Measurements from ENCODE around the gene CCL19. TPM values are rescaled to one million over a fixed set of nuclear protein-coding genes. Genes with fewer than 3 reads are reported as not detected.

The CCL19 gene
- total and polyA plus RNA-seq, 2 of the 8 experiments (the other 6 are each of a cell fraction or from before 2014, with no cell fraction given) = not detected

DNA sequence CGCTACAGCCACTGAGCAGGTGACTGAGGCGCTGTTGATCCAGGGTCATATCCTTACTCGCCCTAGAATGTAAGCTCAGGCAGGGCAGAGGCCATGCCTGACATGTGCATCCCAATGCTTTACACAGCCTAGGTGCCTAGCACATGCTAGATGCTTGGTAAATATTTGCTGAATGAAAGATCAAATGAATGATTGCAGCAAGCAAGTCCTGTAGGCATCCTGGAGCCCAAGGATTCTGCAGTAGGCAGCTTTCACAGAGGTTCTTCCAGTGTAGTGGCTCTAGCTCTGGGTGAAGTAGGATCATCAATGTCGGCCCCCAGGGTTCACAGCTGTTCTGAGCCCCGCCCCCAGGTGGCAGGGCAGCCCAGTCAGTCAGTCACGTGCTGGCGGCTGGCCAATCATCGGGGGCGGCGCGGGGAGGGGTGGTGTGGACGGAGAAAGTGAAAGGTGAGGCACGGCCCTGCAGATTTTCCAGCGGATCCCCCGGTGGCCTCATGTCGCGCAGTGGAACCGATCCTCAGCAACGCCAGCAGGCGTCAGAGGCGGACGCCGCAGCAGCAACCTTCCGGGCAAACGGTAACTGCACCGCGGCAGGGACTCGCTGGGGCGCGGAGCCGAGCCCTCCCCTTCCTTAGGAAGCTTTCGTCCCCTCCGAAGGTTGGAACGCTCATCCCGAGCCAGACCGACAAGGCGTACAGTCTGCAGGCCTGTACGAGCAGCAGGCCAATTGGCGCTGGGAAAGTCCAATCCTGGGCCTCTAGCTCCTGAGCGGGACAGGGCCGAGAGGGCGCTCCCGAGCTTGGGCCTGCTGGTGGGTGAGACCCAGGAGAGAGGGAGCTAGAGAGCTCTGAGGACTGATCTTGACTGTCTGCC lies 44.6 kb downstream of the CCL19 start, which contains the start of gene GALT (continued):
- TF ChIP-seq SUZ12 (IDR thresholded peaks at IDR 0.05; ENCODE audit: low read length) = no peak
- TF ChIP-seq, protein P1, sequence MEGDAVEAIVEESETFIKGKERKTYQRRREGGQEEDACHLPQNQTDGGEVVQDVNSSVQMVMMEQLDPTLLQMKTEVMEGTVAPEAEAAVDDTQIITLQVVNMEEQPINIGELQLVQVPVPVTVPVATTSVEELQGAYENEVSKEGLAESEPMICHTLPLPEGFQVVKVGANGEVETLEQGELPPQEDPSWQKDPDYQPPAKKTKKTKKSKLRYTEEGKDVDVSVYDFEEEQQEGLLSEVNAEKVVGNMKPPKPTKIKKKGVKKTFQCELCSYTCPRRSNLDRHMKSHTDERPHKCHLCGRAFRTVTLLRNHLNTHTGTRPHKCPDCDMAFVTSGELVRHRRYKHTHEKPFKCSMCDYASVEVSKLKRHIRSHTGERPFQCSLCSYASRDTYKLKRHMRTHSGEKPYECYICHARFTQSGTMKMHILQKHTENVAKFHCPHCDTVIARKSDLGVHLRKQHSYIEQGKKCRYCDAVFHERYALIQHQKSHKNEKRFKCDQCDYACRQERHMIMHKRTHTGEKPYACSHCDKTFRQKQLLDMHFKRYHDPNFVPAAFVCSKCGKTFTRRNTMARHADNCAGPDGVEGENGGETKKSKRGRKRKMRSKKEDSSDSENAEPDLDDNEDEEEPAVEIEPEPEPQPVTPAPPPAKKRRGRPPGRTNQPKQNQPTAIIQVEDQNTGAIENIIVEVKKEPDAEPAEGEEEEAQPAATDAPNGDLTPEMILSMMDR (IDR thresholded peaks at IDR 0.05; ENCODE audit: control extremely low read depth in 1 of 3, insufficient read depth in 1 of 3, low read depth in 1 of 3, low read length in 3 of 3) = peak; percentile 67 to 89 (median 72)
- TF ChIP-seq, protein P2, sequence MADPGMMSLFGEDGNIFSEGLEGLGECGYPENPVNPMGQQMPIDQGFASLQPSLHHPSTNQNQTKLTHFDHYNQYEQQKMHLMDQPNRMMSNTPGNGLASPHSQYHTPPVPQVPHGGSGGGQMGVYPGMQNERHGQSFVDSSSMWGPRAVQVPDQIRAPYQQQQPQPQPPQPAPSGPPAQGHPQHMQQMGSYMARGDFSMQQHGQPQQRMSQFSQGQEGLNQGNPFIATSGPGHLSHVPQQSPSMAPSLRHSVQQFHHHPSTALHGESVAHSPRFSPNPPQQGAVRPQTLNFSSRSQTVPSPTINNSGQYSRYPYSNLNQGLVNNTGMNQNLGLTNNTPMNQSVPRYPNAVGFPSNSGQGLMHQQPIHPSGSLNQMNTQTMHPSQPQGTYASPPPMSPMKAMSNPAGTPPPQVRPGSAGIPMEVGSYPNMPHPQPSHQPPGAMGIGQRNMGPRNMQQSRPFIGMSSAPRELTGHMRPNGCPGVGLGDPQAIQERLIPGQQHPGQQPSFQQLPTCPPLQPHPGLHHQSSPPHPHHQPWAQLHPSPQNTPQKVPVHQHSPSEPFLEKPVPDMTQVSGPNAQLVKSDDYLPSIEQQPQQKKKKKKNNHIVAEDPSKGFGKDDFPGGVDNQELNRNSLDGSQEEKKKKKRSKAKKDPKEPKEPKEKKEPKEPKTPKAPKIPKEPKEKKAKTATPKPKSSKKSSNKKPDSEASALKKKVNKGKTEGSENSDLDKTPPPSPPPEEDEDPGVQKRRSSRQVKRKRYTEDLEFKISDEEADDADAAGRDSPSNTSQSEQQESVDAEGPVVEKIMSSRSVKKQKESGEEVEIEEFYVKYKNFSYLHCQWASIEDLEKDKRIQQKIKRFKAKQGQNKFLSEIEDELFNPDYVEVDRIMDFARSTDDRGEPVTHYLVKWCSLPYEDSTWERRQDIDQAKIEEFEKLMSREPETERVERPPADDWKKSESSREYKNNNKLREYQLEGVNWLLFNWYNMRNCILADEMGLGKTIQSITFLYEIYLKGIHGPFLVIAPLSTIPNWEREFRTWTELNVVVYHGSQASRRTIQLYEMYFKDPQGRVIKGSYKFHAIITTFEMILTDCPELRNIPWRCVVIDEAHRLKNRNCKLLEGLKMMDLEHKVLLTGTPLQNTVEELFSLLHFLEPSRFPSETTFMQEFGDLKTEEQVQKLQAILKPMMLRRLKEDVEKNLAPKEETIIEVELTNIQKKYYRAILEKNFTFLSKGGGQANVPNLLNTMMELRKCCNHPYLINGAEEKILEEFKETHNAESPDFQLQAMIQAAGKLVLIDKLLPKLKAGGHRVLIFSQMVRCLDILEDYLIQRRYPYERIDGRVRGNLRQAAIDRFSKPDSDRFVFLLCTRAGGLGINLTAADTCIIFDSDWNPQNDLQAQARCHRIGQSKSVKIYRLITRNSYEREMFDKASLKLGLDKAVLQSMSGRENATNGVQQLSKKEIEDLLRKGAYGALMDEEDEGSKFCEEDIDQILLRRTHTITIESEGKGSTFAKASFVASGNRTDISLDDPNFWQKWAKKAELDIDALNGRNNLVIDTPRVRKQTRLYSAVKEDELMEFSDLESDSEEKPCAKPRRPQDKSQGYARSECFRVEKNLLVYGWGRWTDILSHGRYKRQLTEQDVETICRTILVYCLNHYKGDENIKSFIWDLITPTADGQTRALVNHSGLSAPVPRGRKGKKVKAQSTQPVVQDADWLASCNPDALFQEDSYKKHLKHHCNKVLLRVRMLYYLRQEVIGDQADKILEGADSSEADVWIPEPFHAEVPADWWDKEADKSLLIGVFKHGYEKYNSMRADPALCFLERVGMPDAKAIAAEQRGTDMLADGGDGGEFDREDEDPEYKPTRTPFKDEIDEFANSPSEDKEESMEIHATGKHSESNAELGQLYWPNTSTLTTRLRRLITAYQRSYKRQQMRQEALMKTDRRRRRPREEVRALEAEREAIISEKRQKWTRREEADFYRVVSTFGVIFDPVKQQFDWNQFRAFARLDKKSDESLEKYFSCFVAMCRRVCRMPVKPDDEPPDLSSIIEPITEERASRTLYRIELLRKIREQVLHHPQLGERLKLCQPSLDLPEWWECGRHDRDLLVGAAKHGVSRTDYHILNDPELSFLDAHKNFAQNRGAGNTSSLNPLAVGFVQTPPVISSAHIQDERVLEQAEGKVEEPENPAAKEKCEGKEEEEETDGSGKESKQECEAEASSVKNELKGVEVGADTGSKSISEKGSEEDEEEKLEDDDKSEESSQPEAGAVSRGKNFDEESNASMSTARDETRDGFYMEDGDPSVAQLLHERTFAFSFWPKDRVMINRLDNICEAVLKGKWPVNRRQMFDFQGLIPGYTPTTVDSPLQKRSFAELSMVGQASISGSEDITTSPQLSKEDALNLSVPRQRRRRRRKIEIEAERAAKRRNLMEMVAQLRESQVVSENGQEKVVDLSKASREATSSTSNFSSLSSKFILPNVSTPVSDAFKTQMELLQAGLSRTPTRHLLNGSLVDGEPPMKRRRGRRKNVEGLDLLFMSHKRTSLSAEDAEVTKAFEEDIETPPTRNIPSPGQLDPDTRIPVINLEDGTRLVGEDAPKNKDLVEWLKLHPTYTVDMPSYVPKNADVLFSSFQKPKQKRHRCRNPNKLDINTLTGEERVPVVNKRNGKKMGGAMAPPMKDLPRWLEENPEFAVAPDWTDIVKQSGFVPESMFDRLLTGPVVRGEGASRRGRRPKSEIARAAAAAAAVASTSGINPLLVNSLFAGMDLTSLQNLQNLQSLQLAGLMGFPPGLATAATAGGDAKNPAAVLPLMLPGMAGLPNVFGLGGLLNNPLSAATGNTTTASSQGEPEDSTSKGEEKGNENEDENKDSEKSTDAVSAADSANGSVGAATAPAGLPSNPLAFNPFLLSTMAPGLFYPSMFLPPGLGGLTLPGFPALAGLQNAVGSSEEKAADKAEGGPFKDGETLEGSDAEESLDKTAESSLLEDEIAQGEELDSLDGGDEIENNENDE (IDR thresholded peaks at IDR 0.05; ENCODE audit: insufficient replicate concordance, low read length) = no peak
- TF ChIP-seq, protein P3, sequence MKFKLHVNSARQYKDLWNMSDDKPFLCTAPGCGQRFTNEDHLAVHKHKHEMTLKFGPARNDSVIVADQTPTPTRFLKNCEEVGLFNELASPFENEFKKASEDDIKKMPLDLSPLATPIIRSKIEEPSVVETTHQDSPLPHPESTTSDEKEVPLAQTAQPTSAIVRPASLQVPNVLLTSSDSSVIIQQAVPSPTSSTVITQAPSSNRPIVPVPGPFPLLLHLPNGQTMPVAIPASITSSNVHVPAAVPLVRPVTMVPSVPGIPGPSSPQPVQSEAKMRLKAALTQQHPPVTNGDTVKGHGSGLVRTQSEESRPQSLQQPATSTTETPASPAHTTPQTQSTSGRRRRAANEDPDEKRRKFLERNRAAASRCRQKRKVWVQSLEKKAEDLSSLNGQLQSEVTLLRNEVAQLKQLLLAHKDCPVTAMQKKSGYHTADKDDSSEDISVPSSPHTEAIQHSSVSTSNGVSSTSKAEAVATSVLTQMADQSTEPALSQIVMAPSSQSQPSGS (IDR thresholded peaks at IDR 0.05; ENCODE audit: low read length) = no peak
